Measurements from ENCODE around the gene STARD10. TPM values are rescaled to one million over a fixed set of nuclear protein-coding genes. Genes with fewer than 3 reads are reported as not detected.

The STARD10 gene
- polyA plus RNA-seq, 1 donor from 2014 or later: 33.4 TPM

GRCh38 chr11:72783144-72783905, 10.5 kb downstream of the STARD10 start:
- Mint-ChIP-seq H3K9me3 (no peaks in the 10 kb centered on the region), H3K4me3 (peak overlapping the region; percentile 17 to 93 (median 68)), H3K27me3 (no peaks in the 10 kb centered on the region), H3K4me1 (peaks cover 27 to 30% (median 28%) of the 10 kb centered on the region in 3 donors), H3K36me3 (no peaks in the 10 kb centered on the region), H3K27ac (peak overlapping the region in 1 of 3 donors; percentile 89)

DNA sequence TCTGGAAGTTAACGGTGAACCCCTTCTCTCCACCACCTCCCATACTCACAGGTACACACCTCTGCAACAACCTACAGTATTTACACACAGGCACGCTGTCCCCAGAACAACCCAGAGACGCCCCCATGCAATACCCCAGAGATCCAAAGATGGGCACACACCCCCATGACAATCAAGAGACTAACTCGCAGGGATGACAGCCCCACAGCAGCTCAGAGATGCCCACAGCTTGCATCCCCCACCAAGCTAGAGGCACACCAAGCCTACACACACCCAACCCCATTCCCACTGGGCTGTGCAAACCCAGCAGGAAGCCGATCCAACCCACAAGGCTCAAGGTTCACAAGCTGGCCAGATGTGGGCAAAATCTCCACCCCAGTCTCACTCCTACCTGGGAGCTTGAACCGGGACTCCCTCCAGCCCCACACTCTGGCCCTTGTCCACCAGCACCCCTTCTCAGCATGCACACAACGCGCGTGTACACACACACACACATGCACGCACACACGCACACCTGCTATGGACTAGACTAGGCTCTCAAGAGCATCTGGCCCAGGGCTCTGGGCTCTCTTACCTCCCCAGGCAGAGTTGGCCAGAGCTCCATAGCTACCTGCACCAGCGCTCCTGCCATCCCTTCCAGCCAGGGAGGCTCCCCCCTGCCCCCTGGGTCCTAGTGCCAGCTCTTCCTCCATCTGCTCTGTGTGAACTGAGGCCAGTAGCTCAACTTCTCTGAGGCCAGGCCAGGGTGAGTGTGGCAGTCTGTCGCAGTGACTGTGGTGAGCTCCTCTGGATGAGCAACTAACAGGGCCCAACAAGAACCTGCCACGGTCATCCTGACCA, 11.5 kb downstream of the STARD10 start:
- Mint-ChIP-seq H3K4me3 (peak overlapping the region; percentile 82 to 93 (median 88)), H3K27ac (peak overlapping the region in 2 of 3 donors; percentile 81 to 89), H3K4me1 (peaks cover 22 to 24% (median 22%) of the 10 kb centered on the region in 3 donors), H3K36me3 (no peaks in the 10 kb centered on the region), H3K27me3 (no peaks in the 10 kb centered on the region), H3K9me3 (no peaks in the 10 kb centered on the region)

- Mint-ChIP-seq H3K4me3 (peak overlapping the region; percentile 82 to 93 (median 92)), H3K9me3 (no peaks in the 10 kb centered on the region), H3K27me3 (no peaks in the 10 kb centered on the region), H3K27ac (peak overlapping the region in 1 of 3 donors; percentile 81), H3K36me3 (no peaks in the 10 kb centered on the region), H3K4me1 (peaks cover 14 to 23% (median 16%) of the 10 kb centered on the region in 3 donors)
Observed at GRCh38 chr11:72781313-72782080, 12.3 kb downstream of the STARD10 start.

DNA sequence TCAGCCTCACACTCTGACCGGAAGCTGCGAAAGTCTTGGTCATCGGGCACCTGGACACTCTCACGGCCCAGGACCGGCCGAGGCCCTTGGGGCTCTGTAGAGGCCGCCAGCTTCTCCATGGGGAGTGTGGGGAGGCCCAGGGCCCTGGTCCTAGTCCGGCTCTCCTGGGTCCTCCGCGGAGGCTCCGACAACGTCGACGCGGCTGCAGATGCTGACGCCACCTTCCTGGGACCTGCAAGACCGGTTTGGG, 12.9 kb downstream of the STARD10 start:
- Mint-ChIP-seq H3K4me1 (peaks cover 12 to 21% (median 17%) of the 10 kb centered on the region in 3 donors), H3K27me3 (no peaks in the 10 kb centered on the region), H3K36me3 (no peaks in the 10 kb centered on the region), H3K27ac (no peak overlapping the region), H3K4me3 (peak overlapping the region; percentile 21 to 90 (median 72)), H3K9me3 (no peaks in the 10 kb centered on the region)

GRCh38 chr11:72780296-72781062, 13.4 kb downstream of the STARD10 start:
- Mint-ChIP-seq H3K36me3 (no peaks in the 10 kb centered on the region), H3K27ac (peak overlapping the region in 1 of 3 donors; percentile 0), H3K27me3 (no peaks in the 10 kb centered on the region), H3K4me1 (peaks cover 12 to 21% (median 17%) of the 10 kb centered on the region in 3 donors), H3K9me3 (no peaks in the 10 kb centered on the region), H3K4me3 (peak overlapping the region; percentile 21 to 90 (median 80))

DNA sequence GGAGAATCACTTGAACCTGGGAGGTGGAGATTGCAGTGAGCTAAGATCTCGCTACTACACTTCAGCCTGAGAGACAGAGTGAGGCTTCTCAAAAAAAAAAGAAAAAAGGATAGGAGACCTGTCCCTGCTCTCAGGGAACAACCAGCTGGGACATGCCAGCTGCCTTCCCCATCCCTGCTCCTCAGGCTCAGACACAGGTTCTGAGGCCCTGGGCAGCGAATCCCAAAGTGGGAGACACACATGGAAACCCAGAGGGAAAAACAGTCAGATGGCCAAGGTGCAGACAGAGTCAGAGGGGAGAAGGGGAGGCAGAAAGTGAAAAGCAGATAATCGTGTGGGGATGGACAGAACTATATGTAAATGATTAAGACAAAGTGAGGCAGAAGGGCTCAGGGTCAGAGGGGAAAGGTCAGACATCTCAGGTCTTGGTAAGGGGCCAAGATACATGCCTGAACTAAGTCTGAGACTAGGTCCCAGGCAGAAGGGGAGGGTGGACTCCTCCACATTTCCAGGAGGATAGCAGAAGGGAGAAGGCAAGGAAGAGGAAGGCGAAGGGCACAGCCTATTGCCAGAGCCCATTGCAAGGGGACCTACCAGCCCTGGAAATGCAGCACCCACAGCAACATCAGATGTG, 14.2 kb downstream of the STARD10 start:
- no peaks in the 10 kb centered on the region for H3K27me3 Mint-ChIP-seq
- H3K36me3 Mint-ChIP-seq: peaks cover 2% of the 10 kb centered on the region
- H3K9me3 Mint-ChIP-seq: no peaks in the 10 kb centered on the region
- H3K4me3 Mint-ChIP-seq: peak overlapping the region; percentile 21 to 83 (median 60)
- peaks cover 12 to 21% (median 16%) of the 10 kb centered on the region in 3 donors for H3K4me1 Mint-ChIP-seq
- peak overlapping the region in 2 of 3 donors; percentile 0 to 5 for H3K27ac Mint-ChIP-seq

DNA sequence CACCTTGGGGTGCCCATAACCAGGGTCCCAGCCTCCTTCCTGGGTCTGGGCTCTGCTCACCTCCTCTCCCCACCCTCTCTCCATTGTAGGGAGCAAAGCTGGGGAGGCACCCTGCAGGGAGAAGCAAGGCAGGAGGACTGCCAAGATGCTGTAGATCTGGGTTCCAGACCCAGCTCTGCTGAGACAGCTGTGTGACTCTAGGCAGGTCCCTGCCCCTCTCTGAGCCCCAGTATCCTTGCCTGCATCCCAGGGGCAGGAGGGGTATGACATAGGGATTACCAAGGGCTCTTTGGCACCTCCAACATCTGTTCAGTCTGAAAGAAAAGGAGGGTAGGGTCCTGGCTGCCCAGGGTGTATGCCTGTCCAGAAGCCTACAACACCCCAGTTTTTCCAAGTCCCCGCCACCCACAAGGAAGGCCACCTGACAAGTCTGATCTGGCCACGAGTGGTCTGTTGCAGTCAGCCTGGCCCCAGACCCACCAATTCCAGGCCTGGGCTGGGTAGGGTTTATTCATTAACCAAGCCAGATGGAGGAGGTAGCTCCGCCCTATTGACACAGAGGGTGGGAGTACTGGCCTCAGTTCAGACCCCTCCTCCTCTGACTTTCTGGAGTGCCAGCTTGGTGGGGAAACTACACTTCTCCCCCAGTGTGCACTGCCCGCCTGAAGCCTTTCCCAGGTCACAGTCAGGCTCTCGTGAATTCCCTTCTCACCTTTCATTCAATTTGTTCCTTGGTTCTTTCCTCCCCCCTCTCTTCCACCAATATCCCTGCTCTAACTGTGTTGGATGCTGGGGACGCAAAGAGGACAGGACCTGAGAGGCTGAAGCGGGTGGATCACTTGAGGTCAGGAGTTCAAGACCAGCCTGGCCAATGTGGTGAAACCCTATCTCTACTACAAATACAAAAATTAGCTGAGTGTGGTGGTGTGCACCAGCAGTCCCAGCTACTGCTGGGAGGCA, 15.0 kb downstream of the STARD10 start:
- Mint-ChIP-seq H3K36me3 (peaks cover 2% of the 10 kb centered on the region), H3K27ac (no peak overlapping the region), H3K4me1 (peaks cover 13 to 23% (median 13%) of the 10 kb centered on the region in 3 donors), H3K27me3 (no peaks in the 10 kb centered on the region), H3K9me3 (no peaks in the 10 kb centered on the region), H3K4me3 (peak overlapping the region in 3 of 4 donors; percentile 21 to 81 (median 59))

GRCh38 chr11:72777755-72778278, 16.0 kb downstream of the STARD10 start:
- H3K36me3 Mint-ChIP-seq: peaks cover 2% of the 10 kb centered on the region
- H3K27me3 Mint-ChIP-seq: no peaks in the 10 kb centered on the region
- H3K4me1 Mint-ChIP-seq: peaks cover 13 to 25% (median 14%) of the 10 kb centered on the region in 3 donors
- no peaks in the 10 kb centered on the region for H3K9me3 Mint-ChIP-seq
- H3K4me3 Mint-ChIP-seq: no peak overlapping the region
- H3K27ac Mint-ChIP-seq: no peak overlapping the region

- Mint-ChIP-seq H3K4me1 (peaks cover 6 to 20% (median 12%) of the 10 kb centered on the region in 3 donors), H3K27ac (peak overlapping the region in 2 of 3 donors; percentile 39 to 62), H3K36me3 (peaks cover 2% of the 10 kb centered on the region), H3K4me3 (no peak overlapping the region), H3K9me3 (no peaks in the 10 kb centered on the region), H3K27me3 (no peaks in the 10 kb centered on the region)
Observed at GRCh38 chr11:72776844-72777754, 16.7 kb downstream of the STARD10 start.

DNA sequence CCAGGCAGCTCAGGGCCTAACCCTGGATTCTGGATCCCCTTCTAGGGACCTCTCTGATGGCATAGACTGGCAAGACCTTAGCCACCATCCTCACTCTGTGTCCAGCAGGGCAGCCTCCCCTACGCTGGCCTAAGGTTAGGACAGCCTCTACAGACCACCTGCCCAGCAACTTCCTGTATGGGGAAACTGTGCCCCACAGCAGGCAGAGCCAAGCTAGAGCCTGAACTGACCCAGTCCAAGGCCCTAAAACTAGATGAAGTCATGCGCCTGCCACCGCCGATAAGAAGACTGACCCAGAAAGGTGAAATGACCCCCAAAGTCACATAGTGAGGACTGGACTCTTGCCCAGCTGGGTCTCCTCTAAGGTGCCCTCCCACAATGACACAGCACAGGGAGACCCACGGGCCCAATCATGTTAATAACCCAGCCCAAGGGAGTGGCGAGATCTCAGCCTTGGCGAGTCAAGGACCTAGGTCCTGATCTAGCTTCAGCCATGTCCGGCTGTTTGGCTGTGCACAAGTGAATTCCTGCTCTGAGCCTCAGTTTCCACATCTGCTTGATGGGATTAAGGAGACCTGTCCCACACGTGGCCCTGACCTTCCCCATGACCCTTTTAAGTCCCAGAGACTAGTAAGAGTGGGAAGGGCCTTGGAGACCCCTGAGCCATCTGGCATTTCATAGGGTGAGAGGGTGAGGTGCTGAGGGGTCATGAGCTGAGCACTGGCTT, 17.6 kb downstream of the STARD10 start:
- Mint-ChIP-seq H3K27me3 (no peaks in the 10 kb centered on the region), H3K27ac (peak overlapping the region in 1 of 3 donors; percentile 62), H3K4me3 (no peak overlapping the region), H3K36me3 (peaks cover 2% of the 10 kb centered on the region), H3K4me1 (peaks cover 4 to 18% (median 11%) of the 10 kb centered on the region in 3 donors), H3K9me3 (no peaks in the 10 kb centered on the region)

- H3K36me3 Mint-ChIP-seq: peaks cover 3% of the 10 kb centered on the region
- H3K27me3 Mint-ChIP-seq: no peaks in the 10 kb centered on the region
- no peak overlapping the region for H3K4me3 Mint-ChIP-seq
- peaks cover 4 to 19% (median 9%) of the 10 kb centered on the region in 3 donors for H3K4me1 Mint-ChIP-seq
- no peaks in the 10 kb centered on the region for H3K9me3 Mint-ChIP-seq
- peak overlapping the region in 1 of 3 donors; percentile 87 for H3K27ac Mint-ChIP-seq
Observed at GRCh38 chr11:72775288-72776110, 18.3 kb downstream of the STARD10 start.

Measured in IgD-negative memory B cell (primary cell).